Stimulated activated memory B cell treated with anti-CD40 and anti-IgM and Interleukin-4, amounts not matched to agents 10 μg/mL and 1 μg/mL and 100 μg/mL, for 72 hours (primary cell): Measurements from ENCODE around the gene TCP11X1.
"Not testable (repeated sequence)": the region's sequence is repeated elsewhere in the genome, so short reads cannot be mapped to it uniquely, and the experiment has no call there.

Source experiments
- ATAC-seq: fragments of 150-1000 bp; cut with Tn5 transposase; 2 replicates; pipeline ENCODE4 v1.10.0; 2021
- H3K27ac Mint-ChIP-seq: one replicate; pipeline ENCODE4 v1.8.0; 2022; ENCODE audit warnings: mild to moderate bottlenecking, mixed read lengths
- H3K27me3 Mint-ChIP-seq: one replicate; pipeline ENCODE4 v1.8.0; 2022; ENCODE audit warnings: mixed read lengths
- H3K36me3 Mint-ChIP-seq: one replicate; pipeline ENCODE4 v1.8.0; 2022; ENCODE audit warnings: mixed read lengths
- H3K4me1 Mint-ChIP-seq: one replicate; pipeline ENCODE4 v1.8.0; 2022; ENCODE audit warnings: mixed read lengths
- H3K4me3 Mint-ChIP-seq: one replicate; pipeline ENCODE4 v1.8.0; 2022; ENCODE audit warnings: mild to moderate bottlenecking, moderate library complexity, mixed read lengths
- H3K9me3 Mint-ChIP-seq: one replicate; pipeline ENCODE4 v1.8.0; 2022; ENCODE audit warnings: mixed read lengths

Gene TCP11X1

GRCh38 chrX:102214986-102215385, at the start of gene TCP11X1:
TCP11X1 (plus strand) TSS chrX:102215301.
- not testable (repeated sequence) for H3K27ac Mint-ChIP-seq, H3K27me3 Mint-ChIP-seq, H3K36me3 Mint-ChIP-seq, H3K4me1 Mint-ChIP-seq, H3K4me3 Mint-ChIP-seq, ATAC-seq, H3K9me3 Mint-ChIP-seq

- Mint-ChIP-seq H3K36me3 (no peaks in the 10 kb centered on the region), H3K4me3 (no peak overlapping the region), H3K9me3 (peaks cover 3% of the 10 kb centered on the region), H3K27ac (no peak overlapping the region), H3K4me1 (no peaks in the 10 kb centered on the region), H3K27me3 (no peaks in the 10 kb centered on the region)
- no peak for ATAC-seq
Observed at GRCh38 chrX:102185967-102186720, 29.0 kb upstream of the TCP11X1 start.

GRCh38 chrX:102207940-102208339, 7.2 kb upstream of the TCP11X1 start:
- ATAC-seq, H3K27me3 Mint-ChIP-seq, H3K36me3 Mint-ChIP-seq, H3K4me1 Mint-ChIP-seq, H3K9me3 Mint-ChIP-seq, H3K4me3 Mint-ChIP-seq, H3K27ac Mint-ChIP-seq: not testable (repeated sequence)

- H3K27me3 Mint-ChIP-seq, H3K4me1 Mint-ChIP-seq, H3K9me3 Mint-ChIP-seq, ATAC-seq, H3K4me3 Mint-ChIP-seq, H3K36me3 Mint-ChIP-seq, H3K27ac Mint-ChIP-seq: not testable (repeated sequence)
Observed at GRCh38 chrX:102216497-102216896, 1.4 kb downstream of the TCP11X1 start.

- not testable (repeated sequence) for H3K27me3 Mint-ChIP-seq, H3K27ac Mint-ChIP-seq, H3K4me1 Mint-ChIP-seq, H3K9me3 Mint-ChIP-seq, ATAC-seq, H3K4me3 Mint-ChIP-seq, H3K36me3 Mint-ChIP-seq
Observed at GRCh38 chrX:102235678-102236077, 20.6 kb downstream of the TCP11X1 start.

- not testable (repeated sequence) for ATAC-seq, H3K27me3 Mint-ChIP-seq, H3K27ac Mint-ChIP-seq, H3K4me3 Mint-ChIP-seq, H3K9me3 Mint-ChIP-seq, H3K36me3 Mint-ChIP-seq, H3K4me1 Mint-ChIP-seq
Observed at GRCh38 chrX:102240265-102240664, 25.2 kb downstream of the TCP11X1 start.

GRCh38 chrX:102246893-102247292, 31.8 kb downstream of the TCP11X1 start, which contains the start of gene NXF2:
NXF2 (plus strand) TSS chrX:102247167; CDS start chrX:102307079, 59,912 bp downstream.
- H3K27ac Mint-ChIP-seq, H3K36me3 Mint-ChIP-seq, H3K4me3 Mint-ChIP-seq, H3K4me1 Mint-ChIP-seq, H3K27me3 Mint-ChIP-seq, H3K9me3 Mint-ChIP-seq, ATAC-seq: not testable (repeated sequence)

GRCh38 chrX:102272231-102272630, 57.1 kb downstream of the TCP11X1 start:
- H3K4me1 Mint-ChIP-seq, H3K27ac Mint-ChIP-seq: not testable (repeated sequence)

More at GRCh38 chrX:102272231-102272630, 57.1 kb downstream of the TCP11X1 start:
- not testable (repeated sequence) for H3K27me3 Mint-ChIP-seq, H3K36me3 Mint-ChIP-seq, H3K4me3 Mint-ChIP-seq, ATAC-seq, H3K9me3 Mint-ChIP-seq
